Measurements from ENCODE around the gene LANCL2. TPM values are rescaled to one million over a fixed set of nuclear protein-coding genes. Genes with fewer than 3 reads are reported as not detected.

The LANCL2 gene
- polyA plus RNA-seq, 3 donors: 6.4 to 11.8 (median 8.3) TPM

GRCh38 chr7:55365675-55366460, 731 bp downstream of the LANCL2 start:
- Histone ChIP-seq H3K36me3 (replicated peaks in 1 of 2; ENCODE audit: control insufficient read depth in 1 of 2, insufficient read depth in 2 of 2, low read length in 2 of 2) (no peaks in the 10 kb centered on the region), H2AFZ (ENCODE audit: insufficient read depth, low read depth, low read length, poor library complexity, severe bottlenecking) (peak overlapping the region; percentile 99), H3K4me3 (replicated peaks in 1 of 3; ENCODE audit: low read depth in 2 of 3, low read length in 3 of 3) (peak overlapping the region; percentile 78 to 86 (median 80)), H4K20me1 (ENCODE audit: insufficient read depth, low read length) (no peaks in the 10 kb centered on the region), H3K4me2 (replicated peaks; ENCODE audit: extremely low read depth, low read length, poor library complexity, severe bottlenecking) (peak overlapping the region; percentile 88), H3K9me3 (replicated peaks in 1 of 2; ENCODE audit: control insufficient read depth in 1 of 2, insufficient read depth in 1 of 2, low read length in 2 of 2) (no peaks in the 10 kb centered on the region), H3K27ac (ENCODE audit: low read depth in 1 of 2, low read length in 2 of 2) (peak overlapping the region; percentile 78 to 94), H3K9ac (ENCODE audit: insufficient read depth, low read length, poor library complexity, severe bottlenecking) (peak overlapping the region; percentile 88), H3K79me2 (ENCODE audit: insufficient read depth, low read length) (peaks cover 12% of the 10 kb centered on the region), H3K4me1 (ENCODE audit: control insufficient read depth in 1 of 2, insufficient read depth in 2 of 2, low read length in 2 of 2) (peaks cover 18 to 20% of the 10 kb centered on the region in 2 donors), H3K27me3 (ENCODE audit: control insufficient read depth in 2 of 2, insufficient read depth in 2 of 2, low read length in 2 of 2) (peaks cover 0 to 11% of the 10 kb centered on the region in 2 donors)
- no peaks in the 10 kb centered on the region for H3K36me3 Mint-ChIP-seq
- H3K27ac Mint-ChIP-seq: peak overlapping the region; percentile 91 to 97 (median 96)
- whole genome bisulfite sequencing (ENCODE audit: insufficient coverage): under 1% methylated on average over 98 of the region's 101 CpGs
- H3K4me1 Mint-ChIP-seq: peaks cover 20% of the 10 kb centered on the region
- peaks cover 4 to 9% (median 7%) of the 10 kb centered on the region in 3 donors for H3K27me3 Mint-ChIP-seq (ENCODE audit: low read depth in 3 of 3)
- intact Hi-C loops (cut with micrococcal nuclease): loop anchor here (5.0 to 10.0 kb wide), 6 partner anchors 209 to 741 kb away; partner anchors contain the start of genes CHCHD2 (in 2 of the 2), CCT6A (in 1 of the 2), MRPS17 (in 1 of the 2) and NIPSNAP2 (in 1 of the 2)
- DNase-seq: peak; percentile 90 to 95 (median 95)
- TF ChIP-seq CTCF (IDR thresholded peaks at IDR 0.05): peak; percentile 21
- peak overlapping the region; percentile 87 for H3K4me3 Mint-ChIP-seq
- no peaks in the 10 kb centered on the region for H3K9me3 Mint-ChIP-seq

- peak overlapping the region; percentile 86 to 87 for H3K4me3 Mint-ChIP-seq
- Histone ChIP-seq H3K79me2 (ENCODE audit: insufficient read depth, low read length) (peaks cover 12% of the 10 kb centered on the region), H2AFZ (ENCODE audit: insufficient read depth, low read depth, low read length, poor library complexity, severe bottlenecking) (peak overlapping the region; percentile 99), H3K27ac (ENCODE audit: low read depth in 1 of 2, low read length in 2 of 2) (peak overlapping the region; percentile 78 to 94), H4K20me1 (ENCODE audit: insufficient read depth, low read length) (no peaks in the 10 kb centered on the region), H3K36me3 (replicated peaks in 1 of 2; ENCODE audit: control insufficient read depth in 1 of 2, insufficient read depth in 2 of 2, low read length in 2 of 2) (no peaks in the 10 kb centered on the region), H3K4me3 (replicated peaks in 1 of 3; ENCODE audit: low read depth in 2 of 3, low read length in 3 of 3) (peak overlapping the region; percentile 78 to 86 (median 80)), H3K4me2 (replicated peaks; ENCODE audit: extremely low read depth, low read length, poor library complexity, severe bottlenecking) (peak overlapping the region; percentile 88), H3K9me3 (replicated peaks in 1 of 2; ENCODE audit: control insufficient read depth in 1 of 2, insufficient read depth in 1 of 2, low read length in 2 of 2) (no peaks in the 10 kb centered on the region), H3K9ac (ENCODE audit: insufficient read depth, low read length, poor library complexity, severe bottlenecking) (peak overlapping the region; percentile 88), H3K4me1 (ENCODE audit: control insufficient read depth in 1 of 2, insufficient read depth in 2 of 2, low read length in 2 of 2) (peaks cover 18 to 20% of the 10 kb centered on the region in 2 donors), H3K27me3 (ENCODE audit: control insufficient read depth in 2 of 2, insufficient read depth in 2 of 2, low read length in 2 of 2) (peaks cover 0 to 11% of the 10 kb centered on the region in 2 donors)
- no peaks in the 10 kb centered on the region for H3K9me3 Mint-ChIP-seq
- intact Hi-C loops (cut with micrococcal nuclease): loop anchor here (5.0 to 10.0 kb wide), 6 partner anchors 208 to 741 kb away; partner anchors contain the start of genes CHCHD2 (in 2 of the 2), CCT6A (in 1 of the 2), MRPS17 (in 1 of the 2) and NIPSNAP2 (in 1 of the 2)
- H3K36me3 Mint-ChIP-seq: no peaks in the 10 kb centered on the region
- WGBS (ENCODE audit: insufficient coverage): 0% methylated on average over 25 of the region's 32 CpGs
- H3K4me1 Mint-ChIP-seq: peaks cover 20% of the 10 kb centered on the region
- H3K27me3 Mint-ChIP-seq (ENCODE audit: low read depth in 3 of 3): peaks cover under 1 to 9% (median 9%) of the 10 kb centered on the region in 3 donors
- DNase-seq: no peak
- H3K27ac Mint-ChIP-seq: peak overlapping the region; percentile 91 to 97 (median 96)
- TF ChIP-seq CTCF (IDR thresholded peaks at IDR 0.05): no peak
Measured at GRCh38 chr7:55366461-55367070, 1.4 kb downstream of the LANCL2 start.

Measured in CD14-positive monocyte (primary cell).